Lung (tissue), 12 donors: ENCODE results near the gene RRP15. TPM values are rescaled to one million over a fixed set of nuclear protein-coding genes. Genes with fewer than 3 reads are reported as not detected.

Experiments used
- ATAC-seq: fragments of 200-7000 bp; cut with Tn5 transposase; one replicate; pipeline ENCODE4 v1.9.1; 2020; ENCODE audit warnings: moderate number of reproducible peaks; ENCODE audit not compliant: insufficient read depth, low FRiP score
- DNase-seq, 3 donors: peaks; one replicate each; pipeline ENCODE4 v3.0.0-alpha.2; 2013 to 2017
- H3K27ac ChIP-seq, 2 donors: one replicate each; pipeline ENCODE4 v1.5.1; 2013; ENCODE audit warnings: mild to moderate bottlenecking in 2 of 2, moderate library complexity in 2 of 2, control low read depth in 1 of 2, inconsistent platforms in 1 of 2, low read depth in 1 of 2, low read length in 1 of 2
- H3K27me3 ChIP-seq, 3 donors: one replicate each; pipeline ENCODE4 v1.5.1; 2013; ENCODE audit warnings: low read length in 2 of 3; ENCODE audit not compliant: control insufficient read depth in 3 of 3, insufficient read depth in 3 of 3
- H3K36me3 ChIP-seq, 4 donors: one replicate each; pipeline ENCODE4 v1.5.1; 2013; ENCODE audit warnings: low read length in 4 of 4, mild to moderate bottlenecking in 1 of 4, moderate library complexity in 1 of 4; ENCODE audit not compliant: control insufficient read depth in 4 of 4, insufficient read depth in 4 of 4
- H3K4me1 ChIP-seq, 5 donors: one replicate each; pipeline ENCODE4 v1.5.1; 2013; ENCODE audit warnings: low read length in 5 of 5, mild to moderate bottlenecking in 2 of 5, moderate library complexity in 1 of 5; ENCODE audit not compliant: control insufficient read depth in 5 of 5, insufficient read depth in 5 of 5
- H3K4me3 ChIP-seq: one replicate; pipeline ENCODE4 v1.5.1; 2013; ENCODE audit warnings: mild to moderate bottlenecking, control low read depth, moderate library complexity
- H3K9ac ChIP-seq, 2 donors: one replicate each; pipeline ENCODE4 v1.5.1; 2013; ENCODE audit warnings: low read length in 2 of 2, control low read depth in 1 of 2; ENCODE audit not compliant: insufficient read depth in 1 of 2
- H3K9me3 ChIP-seq, 4 donors: one replicate each; pipeline ENCODE4 v1.5.1; 2013; ENCODE audit warnings: low read length in 3 of 4, mild to moderate bottlenecking in 1 of 4, moderate library complexity in 1 of 4; ENCODE audit not compliant: control insufficient read depth in 4 of 4, insufficient read depth in 3 of 4
- CTCF ChIP-seq: IDR thresholded peaks from 2 replicates; pipeline ENCODE4 v1.5.1; 2012; ENCODE audit warnings: mild to moderate bottlenecking; ENCODE audit errors: control extremely low read depth, extremely low read depth
- WGBS, 2 donors: extraction: QIAGEN DNeasy Blood & Tissue Kit; methylation state at CpG; one replicate each; pipeline ENCODE4 v1.1.7; 2013; 5-methylcytosine and 5-hydroxymethylcytosine counted together
- polyA plus RNA-seq, 2 donors: library from polyadenylated mRNA; stranded (reverse); fragments of 200-250 nt; gene quantifications; one replicate each; pipeline ENCODE4 v1.2.1, GENCODE V29; 2013
- total RNA-seq, 2 donors: library from RNA; depleted of rRNA in 1 of 2; stranded (reverse); fragments of >200 nt in 1 of 2; gene quantifications; one replicate each; pipeline ENCODE4 v1.2.1, GENCODE V29; 2014 to 2021
- donor health status: control.
- donor health status: control.
- donor health status: Bipolar disorder and iron deficiency.
- donor health status: healthy.
- donor health status: DM: yes; HTN: yes; CAD: no.

RRP15 gene
- total and polyA plus RNA-seq, 4 donors: 3.5 to 17.1 (median 8.2) TPM

GRCh38 chr1:218297867-218298266 is 12.8 kb downstream of the RRP15 start:
- H3K4me3 ChIP-seq: no peak overlapping the region
- H3K9me3 ChIP-seq: peaks cover 0 to 2% (median 0%) of the 10 kb centered on the region in 4 donors
- no peak for TF ChIP-seq CTCF
- WGBS, 2 donors: 67 to 72% methylated on average over 1 of the region's 1 CpG
- no peaks in the 10 kb centered on the region for H3K27me3 ChIP-seq
- no peak for DNase-seq
- H3K36me3 ChIP-seq: peaks cover 0 to 5% (median 2%) of the 10 kb centered on the region in 4 donors
- H3K9ac ChIP-seq: no peak overlapping the region
- no peak for ATAC-seq
- no peak overlapping the region for H3K27ac ChIP-seq
- peaks cover 0 to 10% (median 4%) of the 10 kb centered on the region in 5 donors for H3K4me1 ChIP-seq

- Histone ChIP-seq H3K9ac (no peak overlapping the region), H3K4me1 (peaks cover 0 to 10% (median 4%) of the 10 kb centered on the region in 5 donors), H3K27me3 (no peaks in the 10 kb centered on the region), H3K36me3 (peaks cover 0 to 5% (median 2%) of the 10 kb centered on the region in 4 donors), H3K4me3 (no peak overlapping the region), H3K27ac (no peak overlapping the region), H3K9me3 (peaks cover 0 to 2% (median 0%) of the 10 kb centered on the region in 4 donors)
- TF ChIP-seq CTCF: no peak
- 86 to 88% methylated on average over 4 of the region's 4 CpGs for WGBS, 2 donors
- DNase-seq: no peak
- ATAC-seq: no peak
Observed at GRCh38 chr1:218298398-218298797, 13.3 kb downstream of the RRP15 start.

GRCh38 chr1:218299416-218299815 is 14.3 kb downstream of the RRP15 start:
- no peak overlapping the region for H3K4me3 ChIP-seq
- peak in 2 of 3 donors; percentile 72 to 87 for DNase-seq
- peaks cover 0 to 3% (median 1%) of the 10 kb centered on the region in 4 donors for H3K36me3 ChIP-seq
- no peaks in the 10 kb centered on the region for H3K27me3 ChIP-seq
- peaks cover 0 to 2% (median 0%) of the 10 kb centered on the region in 4 donors for H3K9me3 ChIP-seq
- H3K27ac ChIP-seq: no peak overlapping the region
- 64 to 66% methylated on average over 2 of the region's 2 CpGs for WGBS, 2 donors
- peaks cover 0 to 16% (median 4%) of the 10 kb centered on the region in 5 donors for H3K4me1 ChIP-seq
- no peak for TF ChIP-seq CTCF
- no peak for ATAC-seq
- no peak overlapping the region for H3K9ac ChIP-seq

- H3K36me3 ChIP-seq: peaks cover 0 to 8% (median 4%) of the 10 kb centered on the region in 4 donors
- no peak overlapping the region for H3K27ac ChIP-seq
- no peak for ATAC-seq
- H3K9ac ChIP-seq: no peak overlapping the region
- H3K4me3 ChIP-seq: no peak overlapping the region
- no peak for DNase-seq
- H3K27me3 ChIP-seq: no peaks in the 10 kb centered on the region
- peaks cover 0 to 2% (median 0%) of the 10 kb centered on the region in 4 donors for H3K9me3 ChIP-seq
- H3K4me1 ChIP-seq: peaks cover 4 to 21% (median 7%) of the 10 kb centered on the region in 5 donors
- 74 to 95% methylated on average over 1 of the region's 1 CpG for WGBS, 2 donors
- no peak for TF ChIP-seq CTCF
Observed at GRCh38 chr1:218301217-218301616, 16.1 kb downstream of the RRP15 start.
